ENCODE measurements around the gene DPY30. TPM values are rescaled to one million over a fixed set of nuclear protein-coding genes. Genes with fewer than 3 reads are reported as not detected.

DPY30 gene
- polyA plus RNA-seq, 12 donors = 37.1 to 74.6 (median 45.9) TPM; not detected in 1

GRCh38 chr2:31980674-31981356 is 58.8 kb downstream of the DPY30 start:
- no peak for DNase-seq

- no peak for DNase-seq
Measured at GRCh38 chr2:31979956-31980355, 59.6 kb downstream of the DPY30 start.

DNA sequence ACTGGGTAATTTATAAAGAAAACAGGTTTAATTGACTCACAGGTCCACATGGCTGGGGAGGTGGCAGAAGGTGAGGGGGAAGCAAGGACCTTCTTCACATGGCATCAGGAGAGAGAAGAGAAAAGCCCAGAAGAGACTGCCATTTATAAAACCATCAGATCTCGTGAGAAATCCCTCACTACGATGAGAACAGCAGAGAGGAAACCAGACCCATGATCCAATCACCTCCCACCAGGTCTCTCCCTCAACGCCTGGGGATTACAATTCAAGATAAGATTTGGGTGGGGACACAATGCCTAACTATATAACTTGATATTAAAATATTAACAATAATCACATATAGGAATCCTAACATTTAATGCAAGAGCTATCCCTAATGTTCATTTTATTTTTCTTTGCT is 60.6 kb downstream of the DPY30 start:
- no peak for DNase-seq

DNA sequence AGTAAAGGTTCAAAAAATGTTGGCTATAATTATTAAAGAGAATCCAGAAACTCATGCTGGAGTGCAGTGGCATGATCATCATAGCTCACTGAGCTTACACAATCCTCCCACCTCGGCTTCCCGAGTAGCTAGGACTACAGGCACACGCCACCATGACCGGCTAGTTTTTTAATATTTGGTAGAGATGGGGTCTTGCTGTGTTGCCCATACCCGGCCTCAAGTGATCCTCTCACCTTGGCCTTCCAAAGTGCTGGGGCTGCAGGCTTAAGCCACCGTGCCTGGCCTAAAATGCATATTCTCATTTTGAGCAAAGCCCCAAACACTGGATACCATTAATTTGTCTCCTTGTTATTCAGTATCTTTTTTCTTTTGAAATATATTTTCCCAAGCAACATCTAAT is 61.2 kb downstream of the DPY30 start:
- DNase-seq = no peak

Other genes with a start within 250 kb of the DPY30 start
- gene MEMO1, start 28.8 kb downstream of the DPY30 start, polyA plus RNA-seq (ENCODE audit: insufficient read length in 12 of 12) = 10 to 100 TPM in 11 of 12 donors, not detected in 1; 13.0 to 46.0 (median 42.8) TPM
- 10 to 100 TPM in 11 of 12 donors, not detected in 1; 16.5 to 23.0 (median 21.3) TPM for gene SPAST, start 23.8 kb upstream of the DPY30 start, polyA plus RNA-seq (ENCODE audit: insufficient read length in 12 of 12)
- gene SLC30A6, start 126.1 kb upstream of the DPY30 start, polyA plus RNA-seq (ENCODE audit: insufficient read length in 12 of 12) = 10 to 100 TPM in 11 of 12 donors, not detected in 1; 16.7 to 22.6 (median 19.9) TPM
- 1 to 10 TPM in 6 of 12 donors, under 1 TPM in 4, not detected in 2; 0.49 to 1.8 (median 1.1) TPM for gene NLRC4, start 225.1 kb upstream of the DPY30 start, polyA plus RNA-seq (ENCODE audit: insufficient read length in 12 of 12)
- 100 to 1,000 TPM in 1 of 12 donors, 10 to 100 TPM in 11; 27.1 to 292 (median 51.0) TPM for gene YIPF4, start 238.1 kb upstream of the DPY30 start, polyA plus RNA-seq (ENCODE audit: insufficient read length in 12 of 12)

Measured in muscle of arm (tissue), 12 donors.